ENCODE data around the gene SLC2A8.

SLC2A8 gene, protein sequence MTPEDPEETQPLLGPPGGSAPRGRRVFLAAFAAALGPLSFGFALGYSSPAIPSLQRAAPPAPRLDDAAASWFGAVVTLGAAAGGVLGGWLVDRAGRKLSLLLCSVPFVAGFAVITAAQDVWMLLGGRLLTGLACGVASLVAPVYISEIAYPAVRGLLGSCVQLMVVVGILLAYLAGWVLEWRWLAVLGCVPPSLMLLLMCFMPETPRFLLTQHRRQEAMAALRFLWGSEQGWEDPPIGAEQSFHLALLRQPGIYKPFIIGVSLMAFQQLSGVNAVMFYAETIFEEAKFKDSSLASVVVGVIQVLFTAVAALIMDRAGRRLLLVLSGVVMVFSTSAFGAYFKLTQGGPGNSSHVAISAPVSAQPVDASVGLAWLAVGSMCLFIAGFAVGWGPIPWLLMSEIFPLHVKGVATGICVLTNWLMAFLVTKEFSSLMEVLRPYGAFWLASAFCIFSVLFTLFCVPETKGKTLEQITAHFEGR

DNA sequence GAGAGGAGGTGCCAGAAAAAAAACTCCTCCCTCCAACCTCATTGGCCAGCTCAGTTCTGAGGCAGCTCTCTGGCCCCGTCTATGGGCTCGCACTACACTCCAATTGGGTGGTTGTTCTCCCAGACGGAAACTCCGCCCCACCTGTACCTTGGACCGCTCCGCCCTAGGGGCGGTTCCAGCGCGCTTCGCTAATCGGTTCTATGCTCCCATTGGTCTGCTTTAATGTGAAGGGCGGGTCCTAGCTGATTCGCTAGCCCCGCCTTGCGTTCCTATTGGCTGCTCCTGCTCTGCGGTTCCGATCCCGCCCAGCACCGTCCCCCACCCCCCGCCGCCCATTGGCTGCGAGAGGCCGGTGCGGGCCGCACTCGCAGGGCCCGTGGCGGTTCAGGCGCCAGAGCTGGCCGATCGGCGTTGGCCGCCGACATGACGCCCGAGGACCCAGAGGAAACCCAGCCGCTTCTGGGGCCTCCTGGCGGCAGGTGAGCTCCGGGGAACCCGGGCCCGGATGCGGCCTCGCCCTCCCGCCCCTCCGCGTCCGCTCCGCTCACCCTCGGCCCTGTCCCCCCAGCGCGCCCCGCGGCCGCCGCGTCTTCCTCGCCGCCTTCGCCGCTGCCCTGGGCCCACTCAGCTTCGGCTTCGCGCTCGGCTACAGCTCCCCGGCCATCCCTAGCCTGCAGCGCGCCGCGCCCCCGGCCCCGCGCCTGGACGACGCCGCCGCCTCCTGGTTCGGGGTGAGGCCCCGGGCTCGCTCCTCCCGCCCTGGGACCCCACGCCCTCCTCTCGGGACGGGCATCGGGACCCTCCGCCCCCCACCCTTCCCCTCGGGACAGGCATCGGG lies at the start of gene SLC2A8:
Gene SLC2A8 (plus strand): TSS at position 362 of the 838 bp plus-strand sequence. CDS start 62 bp downstream, at position 424.
- DNase-seq, result no peak

DNA sequence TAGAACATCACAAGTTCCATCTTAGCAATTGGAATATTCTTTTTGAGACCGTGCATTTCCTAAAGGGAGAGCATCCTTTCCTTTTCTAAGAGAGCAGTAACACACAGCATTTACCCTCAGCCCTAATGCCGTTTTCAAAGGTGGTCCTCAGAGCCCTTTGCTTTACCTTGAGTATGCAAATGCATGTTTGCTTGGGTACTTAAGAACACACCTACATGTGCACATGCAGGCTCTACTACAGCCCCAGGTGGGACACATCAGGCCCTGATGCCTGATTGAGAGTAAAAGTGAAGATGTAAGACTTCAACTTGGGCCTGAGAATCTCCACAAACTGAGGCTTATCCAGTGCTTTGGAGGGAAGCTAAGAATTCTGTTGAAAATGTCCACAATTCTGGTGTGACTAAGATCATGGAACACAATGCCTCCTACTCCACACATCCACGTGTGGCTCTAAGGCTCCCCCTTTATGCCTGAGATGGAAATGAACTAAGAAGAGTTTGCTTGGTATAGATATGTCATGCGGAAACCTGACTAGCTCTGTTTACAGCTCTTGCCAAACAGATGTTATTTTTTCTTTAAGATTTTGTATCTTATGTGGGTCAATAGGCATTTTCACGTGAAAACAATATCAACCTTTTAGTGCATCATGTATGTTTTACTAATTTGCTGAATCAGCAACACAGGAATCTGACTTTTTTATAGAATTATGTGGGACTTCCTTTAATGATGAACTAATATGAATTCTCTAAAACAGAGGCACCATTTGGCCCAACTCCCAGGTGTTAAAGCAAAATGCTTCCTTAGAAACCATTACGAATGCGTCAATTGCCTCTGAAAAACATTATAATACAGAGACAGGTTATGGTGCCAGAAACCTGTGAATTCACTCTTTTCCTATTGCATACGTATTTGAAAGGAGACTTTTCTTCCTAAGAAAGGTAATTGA lies 48.9 kb upstream of the SLC2A8 start:
- DNase-seq, result peak; percentile 9

DNA sequence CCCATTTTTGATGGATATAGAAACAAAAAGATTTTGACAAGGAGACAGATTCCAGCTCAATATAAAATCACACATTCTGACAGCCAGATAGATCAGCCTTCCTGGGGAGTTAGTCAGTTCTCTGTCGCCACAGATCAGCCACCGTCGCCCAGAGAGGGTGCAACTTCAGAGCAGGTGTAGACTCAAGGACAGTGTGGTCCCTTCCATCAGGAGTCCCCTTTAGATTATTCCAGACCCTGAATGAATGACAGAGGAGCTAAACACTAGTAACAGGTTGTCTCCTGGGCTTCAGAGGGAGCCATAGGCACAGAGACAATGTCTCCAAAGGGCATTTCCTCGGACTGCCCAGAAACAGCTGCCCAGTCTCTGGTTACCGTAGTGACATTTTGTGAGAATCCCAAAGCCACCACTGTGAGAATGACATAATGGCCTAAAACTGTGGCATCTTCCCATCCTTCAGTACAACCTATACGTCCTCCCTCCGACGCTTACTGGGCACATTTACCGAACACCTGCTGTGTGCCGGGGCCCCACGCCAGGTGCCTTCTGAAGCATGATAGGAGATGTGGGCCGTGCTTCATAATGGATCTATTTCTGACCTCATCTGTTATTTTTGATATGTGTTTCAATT lies 47.4 kb upstream of the SLC2A8 start:
- DNase-seq, result no peak

DNA sequence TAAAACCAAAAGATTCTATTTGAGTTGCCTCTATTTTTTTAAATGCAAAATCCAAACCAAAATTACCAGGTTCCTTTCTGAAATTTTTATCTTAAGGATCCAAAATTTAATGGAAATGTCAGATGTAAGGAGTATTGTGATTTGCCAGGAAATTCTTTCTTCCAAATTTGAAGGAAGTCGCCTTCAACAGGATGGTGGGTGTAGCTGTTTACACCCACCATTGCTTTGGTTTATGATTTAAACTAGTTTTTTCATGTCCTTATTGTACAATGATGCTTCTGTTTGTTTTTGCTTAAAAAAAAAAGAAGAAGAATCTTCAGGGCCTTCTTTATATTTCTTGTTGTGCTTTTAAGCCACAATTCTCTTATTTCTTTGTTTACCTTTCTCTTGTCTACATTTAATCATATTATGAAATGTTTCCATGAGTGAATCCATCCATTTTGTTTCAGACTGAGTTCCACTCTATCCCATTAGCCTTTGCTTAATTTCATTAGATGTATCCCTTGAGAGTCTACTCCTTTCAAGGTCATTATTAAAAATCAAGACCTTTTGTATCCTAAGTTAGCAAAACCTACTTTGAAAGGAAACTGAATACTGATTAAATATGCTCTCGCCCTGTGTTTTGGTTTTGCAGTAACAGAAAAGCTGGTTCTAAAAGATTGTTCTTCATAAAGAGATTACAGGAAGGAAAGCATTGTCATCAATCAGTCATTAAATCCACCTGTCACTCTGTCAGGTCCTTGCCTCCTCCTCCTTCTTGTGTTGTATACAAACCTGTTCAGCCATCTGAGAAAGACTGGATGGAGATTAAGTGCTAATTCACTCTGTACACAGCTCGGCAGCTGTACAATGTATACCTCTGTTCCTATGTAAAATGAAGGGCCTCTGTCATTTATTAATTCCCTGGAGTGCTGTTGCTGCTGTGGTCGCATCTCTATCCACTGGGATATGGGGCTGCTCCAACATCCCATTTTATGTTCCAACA lies 45.5 kb upstream of the SLC2A8 start:
- no peak for DNase-seq

DNA sequence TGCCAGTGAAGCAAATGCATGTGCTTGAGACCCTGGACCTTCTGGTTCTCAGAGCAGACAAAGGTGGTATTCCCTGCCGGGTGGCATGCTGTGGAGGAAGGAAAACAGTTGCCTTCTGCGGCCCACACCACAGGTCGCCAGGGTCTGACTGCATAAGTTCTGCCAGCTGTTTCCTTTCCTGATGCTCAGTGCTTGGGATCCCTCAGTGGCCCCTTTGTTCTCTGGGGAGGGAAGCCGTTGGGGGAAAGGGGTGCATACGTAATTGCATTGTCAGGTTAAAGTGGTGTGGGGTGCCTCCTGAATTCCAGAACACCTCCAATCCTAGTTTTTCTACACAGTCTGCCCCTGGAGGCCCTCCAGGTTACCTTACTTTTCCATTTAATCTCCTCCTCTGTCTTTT lies 43.1 kb upstream of the SLC2A8 start:
- no peak for DNase-seq

DNA sequence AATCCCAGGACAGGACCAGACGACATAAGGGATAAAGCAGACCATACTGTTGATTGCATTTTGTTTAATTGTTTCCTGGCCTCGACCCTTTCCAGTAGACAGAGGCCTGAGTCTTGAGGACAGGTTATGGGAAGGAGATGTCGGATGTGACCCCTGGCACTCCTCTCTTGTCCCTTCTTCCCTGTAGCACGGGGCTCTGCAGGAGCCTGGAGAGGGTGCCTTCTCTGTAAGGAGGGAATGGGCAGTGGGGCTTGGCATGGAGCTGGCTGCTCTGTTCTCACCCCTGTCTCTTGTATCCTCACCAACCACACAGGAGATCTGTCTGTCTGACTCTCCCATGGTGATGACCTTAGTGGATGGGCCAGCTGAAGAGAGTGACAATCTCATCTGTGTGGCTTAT lies 40.1 kb upstream of the SLC2A8 start:
- DNase-seq, result no peak

DNA sequence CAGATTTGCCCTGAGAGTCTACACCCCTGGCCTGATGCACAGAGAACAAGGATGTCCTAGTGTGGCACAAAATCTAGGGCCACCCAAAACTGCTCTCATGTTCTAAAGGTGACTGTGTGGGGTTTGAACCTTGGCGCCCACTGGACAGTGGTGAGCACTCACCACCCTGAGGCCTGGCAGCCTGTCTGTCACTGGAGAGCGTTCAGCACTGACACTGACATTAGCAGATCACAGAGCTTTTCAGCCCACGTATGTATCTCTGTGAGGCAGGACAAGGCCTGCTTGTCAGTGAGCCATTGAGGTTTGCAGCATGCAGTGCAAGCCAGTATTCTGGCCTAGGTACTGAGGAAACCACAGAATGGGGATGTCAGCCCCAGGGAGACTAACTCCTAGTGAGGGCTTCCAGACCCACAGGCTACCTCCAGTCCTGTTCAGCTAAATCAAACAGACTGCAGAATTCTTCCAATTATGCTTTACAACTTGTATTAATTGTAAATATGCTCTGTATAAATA lies 38.9 kb upstream of the SLC2A8 start:
- DNase-seq, result no peak

DNA sequence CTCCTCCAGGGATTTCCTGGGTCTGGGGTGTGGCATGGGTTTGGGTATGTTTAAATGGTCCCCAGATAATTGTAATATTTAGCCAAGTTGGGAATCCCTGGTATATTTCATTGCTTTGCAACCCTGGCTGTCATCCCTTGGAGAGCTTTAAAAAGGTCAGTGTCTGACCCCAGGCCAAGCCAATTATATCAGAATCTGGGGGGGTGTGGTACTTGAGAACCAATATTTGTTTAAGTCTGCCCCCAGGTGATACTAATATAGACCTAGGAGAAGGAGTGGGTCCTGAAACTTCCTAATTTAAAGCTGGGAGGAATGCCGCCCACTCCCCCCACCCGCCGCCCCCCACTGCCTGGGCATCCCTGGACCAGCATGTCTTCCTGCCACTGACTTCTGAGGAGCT lies 38.2 kb upstream of the SLC2A8 start:
- DNase-seq, result no peak

DNA sequence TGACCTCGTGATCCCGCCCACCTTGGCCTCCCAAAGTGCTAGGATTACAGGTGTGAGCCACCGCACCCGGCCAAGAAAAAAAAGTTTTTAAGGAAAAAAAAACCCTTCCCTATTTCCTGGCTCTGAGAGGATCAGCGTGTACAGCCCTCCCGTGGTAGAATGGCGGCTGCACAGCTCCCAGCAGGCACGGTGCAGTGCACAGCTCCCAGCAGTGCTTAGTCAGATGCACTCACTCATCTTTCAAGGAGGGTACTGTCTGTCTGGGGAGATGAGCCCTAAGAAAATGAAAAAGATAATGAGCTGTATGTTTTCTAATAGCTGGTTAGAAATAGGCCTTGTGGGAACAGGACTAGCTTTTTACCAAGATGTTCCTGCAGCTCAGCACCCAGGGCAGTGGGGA lies 36.7 kb upstream of the SLC2A8 start:
- DNase-seq, result no peak

DNA sequence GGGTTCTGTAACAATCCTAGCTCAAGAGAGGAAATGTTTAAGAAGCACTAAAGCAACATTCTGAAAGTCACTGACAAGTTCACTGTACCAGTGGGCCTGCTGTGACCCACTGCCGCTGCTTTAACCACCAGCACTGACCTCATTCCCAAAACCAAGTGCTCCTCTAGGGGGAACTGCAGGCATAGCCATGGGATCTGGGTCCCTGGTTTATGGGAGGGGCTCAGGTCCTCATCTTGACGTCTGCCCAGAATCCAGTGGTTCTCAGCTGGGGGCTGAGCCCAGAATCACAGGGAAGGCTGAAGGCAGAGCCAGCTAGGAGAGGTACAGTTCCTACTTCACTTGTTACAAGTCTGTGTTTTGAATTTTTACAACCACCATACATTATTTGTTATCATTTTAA lies 36.1 kb upstream of the SLC2A8 start:
- no peak for DNase-seq

DNA sequence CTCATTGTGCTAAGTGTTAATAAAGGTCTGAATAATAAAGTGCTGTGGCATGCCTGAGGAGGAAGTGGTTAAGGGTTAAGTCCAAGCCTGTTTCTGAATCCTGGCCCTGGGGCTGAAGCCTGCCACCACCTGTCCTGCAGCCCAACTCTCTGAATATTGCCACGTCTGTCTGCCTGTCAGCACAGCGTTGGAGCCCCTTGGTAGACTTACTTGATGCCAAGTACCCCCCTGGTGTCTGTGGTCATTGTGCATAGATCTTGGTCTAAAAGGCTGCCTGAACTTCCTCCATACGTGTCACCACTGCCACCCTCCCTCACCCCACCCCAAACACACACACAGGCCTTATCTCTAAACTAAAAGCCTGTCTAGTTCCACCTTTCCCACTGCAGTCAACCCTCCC lies 35.4 kb upstream of the SLC2A8 start:
- DNase-seq, result peak; percentile 52

DNA sequence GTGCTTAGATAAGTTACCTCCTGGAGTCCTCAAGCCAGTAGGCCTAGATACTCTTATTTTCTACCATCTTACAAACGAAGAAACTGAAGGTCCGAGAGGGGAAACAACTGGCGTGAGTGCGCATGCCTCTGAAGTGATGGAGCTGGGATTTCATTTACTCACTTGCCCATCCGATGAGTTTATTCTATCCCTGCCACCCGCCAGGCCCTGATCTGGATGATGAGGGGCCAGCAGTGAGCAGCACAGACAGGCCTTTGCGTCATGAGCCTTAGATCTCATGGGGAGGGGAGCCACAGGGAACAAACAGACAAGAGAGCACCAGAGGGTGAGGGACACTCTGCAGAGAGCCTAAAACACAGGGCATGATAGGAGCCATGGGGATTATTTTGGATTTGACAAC lies 34.1 kb upstream of the SLC2A8 start:
- DNase-seq, result no peak

DNA sequence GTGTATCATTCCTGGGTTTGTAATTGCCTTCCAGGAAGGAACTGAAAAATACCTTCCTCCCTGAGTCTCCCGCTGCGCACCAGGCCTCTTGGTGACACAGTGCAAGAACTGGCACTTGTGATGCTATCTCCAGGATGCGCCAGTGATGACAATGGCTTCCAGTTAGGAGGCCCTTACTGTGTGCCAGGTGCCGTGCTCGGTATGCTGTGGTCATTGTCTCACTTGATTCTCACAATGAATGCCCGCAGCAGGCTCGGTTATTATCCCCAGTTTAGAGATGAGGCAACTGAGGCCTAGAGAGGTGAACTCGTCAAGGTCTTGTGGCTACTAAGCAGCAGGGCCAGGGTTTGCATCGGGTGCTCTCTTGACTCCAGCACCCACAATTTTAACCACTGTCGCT lies 31.5 kb upstream of the SLC2A8 start:
- no peak for DNase-seq

DNA sequence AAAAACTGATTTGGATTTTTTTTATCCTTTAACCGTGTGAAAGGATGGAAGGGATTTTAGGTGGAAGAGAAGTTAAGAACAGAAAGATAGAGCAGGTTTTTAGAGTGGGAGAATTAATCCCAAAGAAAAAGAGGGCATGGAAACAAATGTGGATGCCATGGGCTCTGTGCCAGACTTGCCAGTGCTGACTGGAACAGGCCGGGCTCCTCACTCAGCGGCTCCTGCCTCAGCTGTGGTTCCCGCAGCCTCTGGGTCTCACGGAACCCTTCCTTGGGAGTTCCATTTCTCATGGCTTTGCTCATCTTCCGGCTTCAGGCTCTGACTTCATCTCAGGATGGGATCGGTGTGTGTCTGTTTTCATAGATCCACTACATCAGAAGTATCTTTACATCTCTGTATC lies 30.4 kb upstream of the SLC2A8 start:
- no peak for DNase-seq

DNA sequence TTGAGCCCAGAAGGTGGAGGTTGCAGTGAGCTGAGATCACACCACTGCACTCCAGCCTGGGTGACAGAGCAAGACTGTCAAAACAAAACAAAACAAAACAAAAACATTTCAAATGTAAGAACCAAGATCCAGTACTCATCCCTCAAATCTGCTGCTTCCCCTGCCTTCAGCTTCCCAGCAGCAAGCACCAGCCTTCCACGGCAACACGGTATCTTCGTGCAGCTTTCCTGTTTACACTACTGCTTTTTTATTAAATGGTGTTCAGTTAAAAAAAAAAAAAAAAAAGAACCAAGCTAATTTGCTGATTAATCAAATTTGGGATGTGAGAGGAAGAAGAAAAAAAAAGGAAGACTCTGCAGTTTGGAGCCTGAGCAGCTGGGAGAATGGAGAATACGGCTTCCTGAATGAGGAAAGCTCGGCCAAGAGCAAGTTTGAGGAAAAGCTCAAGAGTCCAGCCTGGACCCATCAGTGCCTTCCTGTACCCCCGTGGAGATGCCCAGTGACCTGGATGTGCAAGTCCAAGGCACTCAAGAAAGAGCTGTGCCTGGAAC lies 28.0 kb upstream of the SLC2A8 start:
- no peak for DNase-seq

DNA sequence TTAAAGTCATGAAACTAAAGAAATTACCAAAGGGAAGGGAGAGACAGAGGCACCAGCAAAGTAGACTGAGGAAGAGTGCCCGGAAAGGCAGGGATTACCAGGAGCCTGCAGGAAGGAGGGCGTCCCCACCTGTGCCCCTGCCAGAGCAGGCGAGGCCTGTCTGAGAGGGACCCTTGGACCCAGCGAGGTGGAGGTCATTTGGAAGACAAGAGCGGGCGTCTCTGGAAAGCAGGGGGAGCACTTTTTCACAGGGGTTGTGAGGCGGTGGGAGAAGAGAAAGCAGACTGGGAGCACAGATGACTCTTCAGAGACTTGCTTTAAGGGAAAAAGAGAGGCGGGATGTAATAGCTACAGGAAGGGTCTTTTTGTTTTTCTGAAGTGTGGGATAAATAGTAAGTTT lies 27.5 kb upstream of the SLC2A8 start:
- no peak for DNase-seq

DNA sequence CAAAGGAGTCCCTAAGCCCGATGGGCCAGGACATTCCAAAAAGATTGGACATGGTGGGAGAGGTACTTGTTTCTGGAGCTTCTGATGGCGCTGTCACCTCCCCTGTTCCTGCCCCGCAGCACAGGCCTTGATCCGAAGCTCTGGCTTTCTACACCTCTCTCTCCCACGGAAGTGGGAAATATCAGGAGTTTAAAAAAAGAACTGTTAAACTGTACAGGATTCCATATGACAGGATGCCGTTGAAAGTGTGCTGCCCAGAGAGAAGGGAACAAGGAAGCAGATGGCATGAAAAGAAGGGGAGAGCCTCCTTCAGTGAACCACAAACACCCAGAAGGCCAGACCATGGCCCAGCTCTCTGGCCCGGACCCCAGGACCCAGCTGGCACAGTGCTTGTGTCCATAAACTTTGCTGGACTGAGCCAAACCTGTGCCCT lies 26.8 kb upstream of the SLC2A8 start:
- DNase-seq, result peak; percentile 12

DNA sequence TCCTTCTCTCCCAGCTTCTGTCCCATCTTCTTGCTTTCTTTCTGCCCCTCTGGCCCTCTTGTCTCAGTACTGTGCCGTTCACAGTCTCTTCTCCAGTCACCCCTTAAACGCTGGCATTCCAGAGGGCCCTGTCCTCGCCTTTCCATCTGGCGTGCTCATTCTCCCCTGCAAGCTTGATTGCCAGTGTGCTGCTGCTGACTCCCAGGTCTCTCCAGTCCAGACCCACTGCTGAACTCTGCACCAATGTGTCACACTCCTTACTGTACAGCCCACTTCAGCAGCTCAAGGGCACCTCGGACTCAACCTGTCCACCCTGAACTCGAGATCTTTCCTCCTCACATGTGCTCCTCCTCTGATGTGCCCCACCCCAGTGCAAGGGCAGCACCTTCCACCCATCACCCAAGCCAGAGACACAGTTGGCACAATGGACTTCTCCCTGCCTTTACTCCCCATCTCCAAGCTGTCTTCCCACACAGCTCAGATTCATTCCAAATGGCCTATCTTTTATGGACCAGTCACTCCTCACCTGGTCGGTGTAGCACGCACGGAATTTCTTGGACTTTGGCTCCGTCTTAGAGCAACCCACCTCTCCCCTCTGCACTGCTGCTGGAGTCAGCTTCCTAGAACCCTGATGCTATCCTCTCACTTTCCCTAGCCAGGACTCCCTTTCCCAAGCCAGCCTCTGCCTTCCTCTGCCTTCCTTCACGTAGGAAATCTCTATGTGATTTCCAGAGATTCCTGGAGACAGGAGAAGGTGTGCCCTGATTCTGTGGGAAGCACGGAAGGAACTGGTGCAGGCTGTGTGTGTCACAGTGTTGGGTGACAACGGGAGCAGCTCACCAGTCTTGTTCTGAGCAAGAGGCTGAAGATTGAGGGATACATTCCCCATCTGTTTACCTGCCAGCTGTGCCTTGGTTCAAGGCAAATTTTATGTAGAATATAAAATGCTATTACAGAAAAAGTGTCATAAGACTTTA lies 26.0 kb upstream of the SLC2A8 start:
- no peak for DNase-seq

DNA sequence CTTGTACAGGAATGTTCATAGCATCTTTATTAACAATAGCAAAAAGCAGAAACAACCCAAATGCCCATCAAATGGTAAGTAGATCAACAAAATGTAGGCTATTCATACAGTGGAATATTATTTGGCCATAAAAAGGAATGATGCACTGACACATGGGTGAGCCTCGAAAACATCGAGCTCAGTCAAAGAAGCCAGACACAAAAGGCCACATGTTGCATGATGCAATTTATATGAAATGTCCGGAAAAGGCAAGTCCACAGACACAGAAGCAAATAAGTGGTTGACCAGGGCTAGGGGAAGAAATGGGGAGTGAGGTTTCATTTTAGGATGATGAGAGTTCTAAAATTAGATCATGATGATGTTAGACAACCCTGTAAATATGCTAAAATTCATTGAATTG lies 16.5 kb upstream of the SLC2A8 start:
- peak; percentile 25 for DNase-seq
